Neutrophil (primary cell): ENCODE results near the gene TUBGCP6.

Source experiments
- H3K27ac ChIP-seq: fragments of 200-600 bp; sonication (generic); 2 replicates; pipeline ENCODE4 v1.5.1; 2016; ENCODE audit warnings: mild to moderate bottlenecking, moderate library complexity
- H3K27me3 ChIP-seq: fragments of 200-600 bp; sonication (generic); 2 replicates; pipeline ENCODE4 v1.6.0; 2016; ENCODE audit warnings: mild to moderate bottlenecking
- H3K36me3 ChIP-seq: fragments of 200-600 bp; sonication (generic); 2 replicates; pipeline ENCODE4 v1.5.1; 2017
- H3K4me1 ChIP-seq, 2 experiments: fragments of 200-600 bp in 1 of 2; sonication (generic) in 1 of 2; 1 replicate in 1 of 2; 2 replicates in 1 of 2; pipeline versions ENCODE4 v1.5.1 to v1.6.1; 2013 to 2016; ENCODE audit warnings: low read depth in 1 of 2, low read length in 1 of 2, mild to moderate bottlenecking in 1 of 2, moderate library complexity in 1 of 2; ENCODE audit not compliant: control insufficient read depth in 1 of 2, insufficient read depth in 1 of 2
- H3K4me3 ChIP-seq, 2 experiments: fragments of 200-600 bp in 1 of 2; sonication (generic) in 1 of 2; 1 replicate in 1 of 2; 2 replicates in 1 of 2; pipeline ENCODE4 v1.5.1; 2013 to 2016; ENCODE audit warnings: low read depth in 1 of 2, low read length in 1 of 2, mild to moderate bottlenecking in 1 of 2, moderate library complexity in 1 of 2
- H3K9me3 ChIP-seq: fragments of 200-600 bp; sonication (generic); 2 replicates; pipeline ENCODE4 v1.5.1; 2016
- CTCF ChIP-seq: fragments of 200-600 bp; sonication (generic); IDR thresholded peaks from 2 replicates; pipeline ENCODE4 v1.5.1; 2016; ENCODE audit warnings: antibody characterized with exemption

The TUBGCP6 gene

DNA sequence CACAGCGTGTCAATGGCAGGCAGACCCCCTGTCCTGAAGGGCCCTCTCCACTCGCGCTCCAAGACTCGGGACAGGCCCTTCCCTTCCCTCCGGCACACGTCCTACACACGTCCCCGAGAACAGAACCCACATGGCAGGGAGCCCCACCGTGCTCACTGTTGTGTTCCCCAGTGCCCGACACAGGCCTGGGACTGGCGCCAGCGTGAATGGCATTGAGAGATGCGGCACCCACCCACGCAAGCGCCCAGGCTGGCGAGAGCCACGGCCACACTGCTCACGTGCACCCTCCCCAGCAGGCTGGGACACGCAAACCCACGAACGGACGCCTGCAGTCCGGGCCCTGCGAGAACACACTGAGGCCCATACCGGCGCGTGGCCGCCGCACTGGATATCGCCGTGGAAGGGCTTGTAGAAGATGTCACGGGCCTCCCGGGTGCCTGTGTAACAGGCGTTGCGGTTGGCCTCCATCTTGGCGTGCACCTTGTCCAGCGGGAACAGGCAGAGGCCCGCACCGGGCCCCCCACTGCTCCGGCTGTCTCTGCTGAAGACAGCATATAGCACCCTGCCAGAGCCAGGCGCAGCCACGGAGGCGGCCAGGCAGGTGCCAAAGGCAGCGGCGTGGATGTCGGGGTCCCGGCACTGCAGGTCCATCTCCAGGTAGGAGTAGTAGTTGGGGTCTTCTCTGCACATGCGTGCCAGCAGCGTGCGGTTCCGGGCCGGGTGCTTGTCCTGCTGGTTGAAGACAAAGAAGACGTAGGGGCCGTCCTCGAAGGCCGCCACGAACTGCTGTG lies 44.5 kb upstream of the TUBGCP6 start:
- no peak for TF ChIP-seq CTCF
- Histone ChIP-seq H3K27ac (no peak overlapping the region), H3K4me1 (no peaks in the 10 kb centered on the region), H3K4me3 (no peak overlapping the region), H3K9me3 (no peaks in the 10 kb centered on the region), H3K36me3 (no peaks in the 10 kb centered on the region), H3K27me3 (peaks cover 39% of the 10 kb centered on the region)

DNA sequence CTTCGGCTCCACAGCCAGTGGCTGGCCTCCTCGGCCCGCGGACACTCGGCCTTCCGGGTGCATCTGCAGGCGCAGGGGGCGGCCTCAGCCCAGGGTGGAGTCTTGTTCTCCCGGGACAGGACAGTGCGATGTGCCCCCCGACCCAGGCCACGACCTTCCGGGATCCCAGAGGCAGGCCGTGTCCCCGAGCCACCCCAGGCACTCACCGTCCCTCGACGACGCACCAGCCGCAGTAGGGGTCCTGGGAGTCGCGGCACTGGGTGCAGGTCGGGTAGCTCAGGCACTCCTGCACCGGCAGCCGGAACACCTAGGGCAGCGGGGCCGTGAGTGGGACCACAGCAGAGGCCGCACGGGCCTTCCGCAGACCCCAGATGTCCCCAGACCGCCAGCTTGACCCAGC lies 42.9 kb upstream of the TUBGCP6 start:
- no peaks in the 10 kb centered on the region for H3K4me1 ChIP-seq
- H3K36me3 ChIP-seq, result no peaks in the 10 kb centered on the region
- no peak for TF ChIP-seq CTCF
- no peak overlapping the region for H3K27ac ChIP-seq
- H3K9me3 ChIP-seq, result no peaks in the 10 kb centered on the region
- peaks cover 23% of the 10 kb centered on the region for H3K27me3 ChIP-seq
- no peak overlapping the region for H3K4me3 ChIP-seq

- Histone ChIP-seq H3K36me3 (no peaks in the 10 kb centered on the region), H3K9me3 (no peaks in the 10 kb centered on the region), H3K27me3 (peaks cover 14% of the 10 kb centered on the region), H3K27ac (no peak overlapping the region), H3K4me1 (no peaks in the 10 kb centered on the region), H3K4me3 (no peak overlapping the region)
- no peak for TF ChIP-seq CTCF
These were observed 42.0 kb upstream of the TUBGCP6 start for GRCh38 chr22:50286701-50287318.

DNA sequence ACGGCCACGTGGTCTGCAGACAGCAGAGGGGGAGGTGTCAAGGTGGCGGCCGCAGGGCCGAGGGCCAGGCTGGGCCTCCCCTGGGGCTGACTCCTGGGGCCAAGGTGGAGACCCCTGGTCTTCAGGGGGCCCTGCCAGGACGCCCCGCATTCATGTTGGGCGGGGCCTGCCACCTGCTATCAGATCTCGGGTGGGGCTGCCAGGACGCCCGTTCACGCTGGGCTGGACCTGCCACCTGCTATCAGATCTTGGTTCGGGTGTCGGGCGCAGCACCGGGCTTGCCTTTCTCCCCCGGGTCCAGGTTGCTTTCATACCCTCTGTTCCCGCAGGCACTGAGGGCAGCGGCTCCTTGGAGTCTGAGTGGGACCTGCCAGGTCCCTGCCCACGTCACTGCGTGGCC lies 41.5 kb upstream of the TUBGCP6 start:
- no peak for TF ChIP-seq CTCF
- Histone ChIP-seq H3K9me3 (no peaks in the 10 kb centered on the region), H3K36me3 (no peaks in the 10 kb centered on the region), H3K27ac (no peak overlapping the region), H3K4me3 (no peak overlapping the region), H3K27me3 (peaks cover 9% of the 10 kb centered on the region), H3K4me1 (no peaks in the 10 kb centered on the region)

DNA sequence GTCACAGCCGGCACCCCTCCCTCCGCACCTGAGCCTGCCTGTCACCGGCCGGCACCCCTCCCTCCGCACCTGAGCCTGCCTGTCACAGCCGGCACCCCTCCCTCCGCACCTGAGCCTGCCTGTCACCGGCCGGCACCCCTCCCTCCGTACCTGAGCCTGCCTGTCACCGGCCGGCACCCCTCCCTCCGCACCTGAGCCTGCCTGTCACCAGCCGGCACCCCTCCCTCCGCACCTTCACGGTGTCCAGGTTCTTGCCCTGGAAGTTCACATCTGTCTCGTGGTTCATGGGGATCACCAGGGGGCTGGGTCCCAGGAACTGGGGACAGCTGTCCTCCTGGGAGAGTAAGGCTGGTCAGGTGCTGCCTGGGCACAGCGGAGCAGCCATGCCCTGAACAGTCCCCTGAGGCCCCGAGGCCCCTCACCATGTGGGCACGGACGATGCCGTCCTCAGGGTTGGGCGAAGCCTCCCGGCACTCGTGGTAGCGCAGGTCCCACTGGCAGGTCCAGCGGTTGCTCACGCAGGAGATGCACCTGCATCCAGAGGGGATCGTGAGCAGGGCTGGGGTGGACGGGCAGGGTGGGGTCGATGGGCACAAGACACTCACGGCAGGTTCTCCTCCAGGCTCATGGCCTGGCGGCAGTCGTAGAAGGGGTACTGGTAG lies 40.9 kb upstream of the TUBGCP6 start:
- no peaks in the 10 kb centered on the region for H3K4me1 ChIP-seq
- H3K4me3 ChIP-seq, result no peak overlapping the region
- H3K27ac ChIP-seq, result no peak overlapping the region
- no peaks in the 10 kb centered on the region for H3K9me3 ChIP-seq
- no peaks in the 10 kb centered on the region for H3K36me3 ChIP-seq
- H3K27me3 ChIP-seq, result peaks cover 3% of the 10 kb centered on the region
- TF ChIP-seq CTCF, result no peak
